Pancreas (tissue), 10 donors: Measurements from ENCODE around the gene ZBTB46. TPM values are rescaled to one million over a fixed set of nuclear protein-coding genes. Genes with fewer than 3 reads are reported as not detected.

ENCODE experiments used
- ATAC-seq, 4 donors: fragments of 200-7000 bp; cut with Tn5 transposase; one replicate each; pipeline versions ENCODE4 v1.8.0 to v1.9.1; 2020; ENCODE audit warnings: mild to moderate bottlenecking in 4 of 4, moderate library complexity in 4 of 4
- DNase-seq, 6 donors: peaks; one replicate each; pipeline ENCODE4 v3.0.0-alpha.2; 2020
- FAIRE-seq: peaks from 2 replicates; lab custom pipeline; 2012; peaks lifted over from hg19 to GRCh38; lab: Jason Lieb, UNC
- H3K27ac ChIP-seq, 4 donors: fragments of 200-600 bp; sonication (generic); 1 replicate in 3 of 4; 2 replicates in 1 of 4; pipeline versions ENCODE4 v1.5.0 to v1.8.0; 2020
- H3K27me3 ChIP-seq, 4 donors: fragments of 200-600 bp; one replicate each; pipeline ENCODE4 v1.8.0; 2021
- H3K36me3 ChIP-seq, 3 donors: fragments of 200-600 bp; sonication (generic) in 1 of 3; one replicate each; pipeline versions ENCODE4 v1.5.0 to v1.8.0; 2020 to 2021
- H3K4me1 ChIP-seq, 3 donors: fragments of 200-600 bp; one replicate each; pipeline ENCODE4 v1.8.0; 2021
- H3K4me3 ChIP-seq, 4 donors: fragments of 200-600 bp; sonication (generic) in 2 of 4; one replicate each; pipeline versions ENCODE4 v1.5.0 to v1.8.0; 2020 to 2021
- H3K9me3 ChIP-seq, 4 donors: fragments of 200-600 bp; one replicate each; pipeline ENCODE4 v1.8.0; 2021
- WGBS, 2 donors: extraction: QIAGEN DNeasy Blood & Tissue Kit; methylation state at CpG; one replicate each; pipeline ENCODE4 v1.1.7; 2013; 5-methylcytosine and 5-hydroxymethylcytosine counted together
- intact Hi-C, 3 donors: fragments of 100-400 bp; cut with DNase I; formaldehyde crosslinking; loops; one replicate each; pipeline versions ENCODE4 v1.11.1 to v1.14.2; 2022
- polyA plus RNA-seq, 2 donors: library from polyadenylated mRNA; stranded (reverse); fragments of 200-250 nt; gene quantifications; one replicate each; pipeline ENCODE4 v1.2.3, GENCODE V29; 2013
- total RNA-seq, 6 donors: library from RNA; stranded (reverse); fragmentation: NEBNext Ultra II Directional in 4 of 6; extraction: Animal tissue kit (Norgen Biotek cat#: 25700) in 4 of 6; gene quantifications; one replicate each; pipeline versions ENCODE4 v1.2.1 to v1.2.4, GENCODE V29; 2021 to 2023
- TF ChIP-seq, protein P1 (sequence below), 4 donors: fragments of 200-600 bp; sonication (generic) in 3 of 4; IDR thresholded peaks; one replicate each; pipeline versions ENCODE4 v1.5.0 to v1.8.0; 2021; ENCODE audit warnings: antibody characterized with exemption in 4 of 4
- donor health status: healthy with polysubstance abuse.
- donor health status: DM: no; HTN: no; CAD: no; lungs with moderate emphysema.
- donor health status: DM: no; HTN: no; CAD: no.
- donor health status: control.
- donor health status: control.
- donor health status: Bipolar disorder and iron deficiency.
- donor health status: DM: yes; HTN: yes; CAD: no.
- donor health status: DM: no; HTN: no; CAD: no.
- donor health status: DM: no; HTN: no; CAD: no.
- donor health status: DM: yes; HTN: yes; CAD: no.

Gene ZBTB46
- total and polyA plus RNA-seq, 8 donors, result 2.2 to 7.4 (median 3.0) TPM

DNA sequence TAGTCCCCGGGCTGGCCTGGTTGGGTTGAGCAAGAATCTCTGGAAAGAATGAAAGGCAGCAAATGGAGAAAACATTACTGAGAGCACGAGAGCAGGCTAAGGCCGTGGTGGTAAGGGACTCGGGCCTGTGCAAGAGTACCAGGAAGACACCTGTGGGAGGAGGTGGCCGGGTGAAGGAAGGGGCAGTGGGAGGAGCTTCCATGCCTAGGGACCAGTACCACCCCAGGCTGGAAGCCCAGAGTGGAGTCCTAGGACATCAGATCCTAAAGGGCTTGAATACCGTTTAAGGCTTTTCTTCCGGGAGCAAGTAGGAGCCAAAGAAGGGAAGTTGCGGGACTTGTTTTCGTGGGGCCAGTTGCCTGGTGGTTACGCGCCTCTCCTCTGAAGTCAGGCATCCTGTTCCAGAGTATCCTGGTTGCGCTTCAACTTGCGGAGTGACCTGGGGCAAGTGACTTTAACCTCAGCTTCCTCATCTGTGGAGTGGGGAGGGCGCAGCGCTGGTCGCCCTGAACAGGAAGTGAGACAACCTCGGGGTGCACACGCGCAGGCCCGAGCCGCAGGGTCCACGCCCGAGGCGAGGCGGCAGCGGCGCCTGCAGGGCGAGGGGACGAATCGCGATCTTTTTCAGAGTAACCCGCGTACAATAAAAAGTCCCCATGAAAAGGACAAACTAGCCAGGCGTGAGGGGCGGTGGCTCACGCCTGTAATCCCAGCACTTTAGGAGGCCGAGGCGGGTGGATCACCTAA is 32.9 kb upstream of the ZBTB46 start:
- FAIRE-seq, result no peak
- peak; percentile 74 to 92 (median 81) for DNase-seq
- Histone ChIP-seq H3K36me3 (peaks cover 0 to 5% (median 0%) of the 10 kb centered on the region in 3 donors), H3K4me3 (peak overlapping the region; percentile 89 to 95 (median 92)), H3K4me1 (peaks cover 5 to 14% (median 6%) of the 10 kb centered on the region in 3 donors), H3K9me3 (no peaks in the 10 kb centered on the region), H3K27me3 (no peaks in the 10 kb centered on the region), H3K27ac (peak overlapping the region; percentile 87 to 94 (median 90))
- TF ChIP-seq, protein P1, sequence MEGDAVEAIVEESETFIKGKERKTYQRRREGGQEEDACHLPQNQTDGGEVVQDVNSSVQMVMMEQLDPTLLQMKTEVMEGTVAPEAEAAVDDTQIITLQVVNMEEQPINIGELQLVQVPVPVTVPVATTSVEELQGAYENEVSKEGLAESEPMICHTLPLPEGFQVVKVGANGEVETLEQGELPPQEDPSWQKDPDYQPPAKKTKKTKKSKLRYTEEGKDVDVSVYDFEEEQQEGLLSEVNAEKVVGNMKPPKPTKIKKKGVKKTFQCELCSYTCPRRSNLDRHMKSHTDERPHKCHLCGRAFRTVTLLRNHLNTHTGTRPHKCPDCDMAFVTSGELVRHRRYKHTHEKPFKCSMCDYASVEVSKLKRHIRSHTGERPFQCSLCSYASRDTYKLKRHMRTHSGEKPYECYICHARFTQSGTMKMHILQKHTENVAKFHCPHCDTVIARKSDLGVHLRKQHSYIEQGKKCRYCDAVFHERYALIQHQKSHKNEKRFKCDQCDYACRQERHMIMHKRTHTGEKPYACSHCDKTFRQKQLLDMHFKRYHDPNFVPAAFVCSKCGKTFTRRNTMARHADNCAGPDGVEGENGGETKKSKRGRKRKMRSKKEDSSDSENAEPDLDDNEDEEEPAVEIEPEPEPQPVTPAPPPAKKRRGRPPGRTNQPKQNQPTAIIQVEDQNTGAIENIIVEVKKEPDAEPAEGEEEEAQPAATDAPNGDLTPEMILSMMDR (IDR thresholded peaks at IDR 0.05), result peak in 3 of 4 donors; percentile 18 to 34 (median 26)
- peak; percentile 74 to 87 (median 80) for ATAC-seq
- WGBS, 2 donors, result 1 to 2% methylated on average over 38 of the region's 38 CpGs
- intact Hi-C loops, result no loop called here

DNA sequence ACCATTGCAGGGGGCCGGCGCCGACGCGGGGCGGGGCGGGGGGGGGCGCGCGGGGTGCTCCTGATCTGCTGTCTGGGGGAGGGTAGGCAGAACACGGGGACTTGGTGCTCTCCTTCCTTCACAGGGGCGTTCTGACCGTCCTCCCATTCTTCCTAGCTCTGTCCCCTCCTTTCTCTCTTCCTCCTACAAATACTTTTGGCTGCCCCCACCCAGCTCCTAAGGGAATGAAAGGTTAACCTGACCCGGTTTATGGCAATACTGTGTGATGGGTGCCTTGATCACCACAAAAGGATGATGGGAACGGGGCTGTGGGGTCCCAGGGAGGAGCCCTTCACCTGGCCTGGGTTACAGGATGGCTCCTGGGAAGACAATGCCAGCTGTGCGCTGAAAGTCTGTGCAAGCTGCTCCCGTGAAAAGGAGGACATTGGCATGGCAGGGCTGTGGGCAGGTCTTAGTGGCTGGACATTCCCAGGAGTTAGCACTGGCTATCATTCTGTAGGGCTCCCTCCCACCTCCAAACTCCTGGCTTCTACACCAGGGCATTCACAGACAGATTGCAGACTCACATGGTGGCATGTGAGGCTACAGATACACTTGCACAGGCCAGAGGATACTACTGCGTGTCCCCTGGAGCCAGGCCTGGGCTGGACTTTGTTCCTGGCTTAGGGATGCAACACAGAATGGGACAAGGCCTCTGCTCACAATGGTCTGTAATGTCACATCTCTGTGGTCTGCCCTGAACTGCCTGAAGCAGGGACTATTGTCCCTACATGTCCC is 32.1 kb upstream of the ZBTB46 start:
- H3K4me3 ChIP-seq, result peak overlapping the region; percentile 89 to 95 (median 92)
- intact Hi-C loops, result no loop called here
- H3K27me3 ChIP-seq, result no peaks in the 10 kb centered on the region
- H3K36me3 ChIP-seq, result peaks cover 0 to 5% (median 0%) of the 10 kb centered on the region in 3 donors
- peaks cover 5 to 14% (median 6%) of the 10 kb centered on the region in 3 donors for H3K4me1 ChIP-seq
- no peaks in the 10 kb centered on the region for H3K9me3 ChIP-seq
- peak overlapping the region; percentile 87 to 94 (median 90) for H3K27ac ChIP-seq
- WGBS, 2 donors, result 75 to 79% methylated on average over 18 of the region's 18 CpGs
- DNase-seq (no peak), ATAC-seq (no peak), FAIRE-seq (no peak)
- TF ChIP-seq, protein P1 (IDR thresholded peaks at IDR 0.05), result no peak

DNA sequence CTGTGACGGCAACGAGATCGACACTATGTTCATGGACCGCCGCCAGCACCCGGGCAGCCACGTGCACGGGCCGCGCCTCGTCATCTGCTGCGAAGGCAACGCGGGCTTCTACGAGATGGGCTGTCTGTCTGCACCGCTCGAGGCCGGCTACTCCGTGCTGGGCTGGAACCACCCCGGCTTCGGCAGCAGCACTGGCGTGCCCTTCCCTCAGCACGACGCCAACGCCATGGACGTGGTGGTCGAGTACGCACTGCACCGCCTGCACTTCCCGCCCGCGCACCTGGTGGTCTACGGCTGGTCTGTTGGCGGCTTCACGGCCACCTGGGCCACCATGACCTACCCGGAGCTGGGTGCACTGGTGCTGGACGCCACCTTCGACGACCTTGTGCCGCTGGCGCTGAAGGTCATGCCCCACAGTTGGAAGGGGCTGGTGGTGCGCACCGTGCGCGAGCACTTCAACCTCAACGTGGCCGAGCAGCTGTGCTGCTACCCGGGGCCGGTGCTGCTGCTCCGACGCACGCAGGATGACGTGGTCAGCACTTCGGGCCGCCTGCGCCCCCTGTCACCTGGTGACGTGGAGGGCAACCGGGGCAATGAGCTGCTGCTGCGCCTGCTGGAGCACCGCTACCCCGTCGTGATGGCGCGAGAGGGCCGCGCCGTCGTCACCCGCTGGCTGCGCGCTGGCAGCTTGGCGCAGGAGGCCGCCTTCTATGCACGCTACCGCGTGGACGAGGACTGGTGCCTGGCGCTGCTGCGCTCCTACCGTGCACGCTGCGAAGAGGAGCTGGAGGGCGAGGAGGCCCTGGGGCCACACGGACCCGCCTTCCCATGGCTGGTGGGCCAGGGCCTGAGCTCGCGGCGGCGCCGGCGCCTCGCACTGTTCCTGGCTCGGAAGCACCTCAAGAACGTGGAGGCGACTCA is 31.2 kb upstream of the ZBTB46 start:
- intact Hi-C loops, result no loop called here
- ATAC-seq (no peak), DNase-seq (peak in 2 of 6 donors; percentile 60 to 81), FAIRE-seq (no peak)
- no peak overlapping the region for H3K4me3 ChIP-seq
- no peaks in the 10 kb centered on the region for H3K9me3 ChIP-seq
- 96 to 98% methylated on average over 91 to 95 of the region's 95 CpGs for WGBS, 2 donors
- no peaks in the 10 kb centered on the region for H3K27me3 ChIP-seq
- H3K4me1 ChIP-seq, result peaks cover 5 to 14% (median 6%) of the 10 kb centered on the region in 3 donors
- TF ChIP-seq, protein P1 (IDR thresholded peaks at IDR 0.05), result no peak
- H3K36me3 ChIP-seq, result peaks cover 0 to 5% (median 0%) of the 10 kb centered on the region in 3 donors
- no peak overlapping the region for H3K27ac ChIP-seq

DNA sequence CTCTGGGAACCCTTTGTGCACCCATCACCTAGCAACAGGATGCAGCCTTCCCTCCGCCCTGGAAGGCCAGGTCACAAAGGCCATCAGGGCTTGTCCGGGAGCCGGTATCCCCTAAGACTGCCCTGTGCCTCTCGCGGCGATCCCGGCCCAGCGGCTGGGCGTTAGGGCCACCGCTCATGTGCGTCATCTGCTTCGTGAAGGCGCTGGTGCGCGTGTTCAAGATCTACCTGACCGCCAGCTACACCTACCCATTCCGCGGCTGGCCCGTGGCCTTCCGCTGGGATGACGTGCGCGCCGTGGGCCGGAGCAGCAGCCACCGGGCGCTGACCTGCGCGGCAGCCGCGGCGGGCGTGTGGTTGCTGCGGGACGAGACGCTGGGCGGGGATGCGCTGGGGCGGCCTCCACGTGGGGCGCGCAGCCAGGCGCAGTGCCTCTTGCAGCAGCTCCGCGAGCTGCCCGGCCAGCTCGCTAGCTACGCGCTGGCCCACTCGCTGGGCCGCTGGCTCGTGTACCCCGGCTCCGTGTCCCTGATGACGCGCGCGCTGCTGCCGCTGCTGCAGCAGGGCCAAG is 30.4 kb upstream of the ZBTB46 start, which contains the start of gene ABHD16B:
ABHD16B (plus strand) TSS at position 134 of the 570 bp plus-strand sequence; CDS start at position 177, 43 bp downstream.
- WGBS, 2 donors, result 96% methylated on average over 58 to 59 of the region's 59 CpGs
- TF ChIP-seq, protein P1 (IDR thresholded peaks at IDR 0.05), result no peak
- intact Hi-C loops, result no loop called here
- Histone ChIP-seq H3K36me3 (peaks cover 0 to 5% (median 0%) of the 10 kb centered on the region in 3 donors), H3K27ac (no peak within 1 kb of the TSS), H3K9me3 (no peaks in the 10 kb centered on the region), H3K4me1 (peaks cover 5 to 12% (median 6%) of the 10 kb centered on the region in 3 donors), H3K4me3 (no peak within 1 kb of the TSS), H3K27me3 (no peaks in the 10 kb centered on the region)
- FAIRE-seq (no peak), ATAC-seq (no peak), DNase-seq (no peak)
